ENCODE results near the gene AASDHPPT. TPM values are rescaled to one million over a fixed set of nuclear protein-coding genes. Genes with fewer than 3 reads are reported as not detected.

AASDHPPT gene
- total and polyA plus RNA-seq, 8 donors = 3.5 to 60.1 (median 19.7) TPM

GRCh38 chr11:106076171-106076918 lies 1.1 kb upstream of the AASDHPPT start:
- peak overlapping the region; percentile 91 to 98 (median 96) for H3K27ac ChIP-seq
- WGBS, 5 donors = 8 to 12% (median 10%) methylated on average over 19 of the region's 19 CpGs

GRCh38 chr11:106076919-106077608 lies 398 bp upstream of the AASDHPPT start, which contains the start of gene KBTBD3:
TSS of gene KBTBD3 (minus strand) at chr11:106077347. CDS start at chr11:106059097, 18,250 bp downstream.
- peak in 1 of 7 experiments; percentile 28 for TF ChIP-seq CTCF (IDR thresholded peaks at IDR 0.05)
- peak in 2 of 4 donors; percentile 85 to 94 for TF ChIP-seq POLR2A (IDR thresholded peaks at IDR 0.05)
- TF ChIP-seq POLR2AphosphoS5 (IDR thresholded peaks at IDR 0.05) = peak; percentile 75 to 92 (median 82)
- no peak for TF ChIP-seq EP300 (IDR thresholded peaks at IDR 0.05)
- Histone ChIP-seq H3K27me3 (no peaks in the 10 kb centered on the region), H3K27ac (peak within 1 kb of the TSS; percentile 92 to 98 (median 96)), H3K4me3 (peak within 1 kb of the TSS; percentile 59 to 86 (median 72)), H3K9me3 (no peaks in the 10 kb centered on the region), H3K4me1 (peaks cover 32 to 53% (median 44%) of the 10 kb centered on the region in 4 donors), H3K36me3 (peaks cover 3 to 26% (median 22%) of the 10 kb centered on the region in 4 donors)
- peak; percentile 99 to 100 for DNase-seq
- intact Hi-C loops (cut with DNase I; ENCODE audit: low total_unique reads) = no loop called here
- 0% methylated on average over 13 to 37 of the region's 37 CpGs for WGBS, 5 donors

More at GRCh38 chr11:106076171-106076918, 1.1 kb upstream of the AASDHPPT start:
- H3K4me3 ChIP-seq = peak overlapping the region; percentile 59 to 86 (median 72)
- no peaks in the 10 kb centered on the region for H3K9me3 ChIP-seq
- H3K4me1 ChIP-seq = peaks cover 30 to 47% (median 40%) of the 10 kb centered on the region in 4 donors
- peaks cover 3 to 21% (median 17%) of the 10 kb centered on the region in 4 donors for H3K36me3 ChIP-seq
- peak in 1 of 2 donors; percentile 24 for DNase-seq
- H3K27me3 ChIP-seq = no peaks in the 10 kb centered on the region
- TF ChIP-seq CTCF (IDR thresholded peaks at IDR 0.05) (no peak), POLR2AphosphoS5 (IDR thresholded peaks at IDR 0.05) (no peak), POLR2A (IDR thresholded peaks at IDR 0.05) (no peak), EP300 (IDR thresholded peaks at IDR 0.05) (no peak)
- intact Hi-C loops (cut with DNase I; ENCODE audit: low total_unique reads) = no loop called here

GRCh38 chr11:106082096-106082495 lies 4.6 kb downstream of the AASDHPPT start:
- Histone ChIP-seq H3K27ac (no peak overlapping the region), H3K4me1 (peaks cover 37 to 77% (median 53%) of the 10 kb centered on the region in 4 donors), H3K9me3 (no peaks in the 10 kb centered on the region), H3K4me3 (no peak overlapping the region), H3K27me3 (no peaks in the 10 kb centered on the region), H3K36me3 (peaks cover 3 to 48% (median 35%) of the 10 kb centered on the region in 4 donors)
- intact Hi-C loops (cut with DNase I; ENCODE audit: low total_unique reads) = no loop called here
- DNase-seq = no peak
- TF ChIP-seq POLR2A (IDR thresholded peaks at IDR 0.05) (no peak), POLR2AphosphoS5 (IDR thresholded peaks at IDR 0.05) (no peak), EP300 (IDR thresholded peaks at IDR 0.05) (no peak)

GRCh38 chr11:106086135-106086534 lies 8.7 kb downstream of the AASDHPPT start:
- no peak for TF ChIP-seq POLR2A (IDR thresholded peaks at IDR 0.05)
- no peak for TF ChIP-seq CTCF (IDR thresholded peaks at IDR 0.05)
- no peak for TF ChIP-seq EP300 (IDR thresholded peaks at IDR 0.05)
- no peak for TF ChIP-seq POLR2AphosphoS5 (IDR thresholded peaks at IDR 0.05)
- 92 to 100% (median 97%) methylated on average over 1 of the region's 1 CpG for WGBS, 5 donors
- peaks cover 21 to 80% (median 45%) of the 10 kb centered on the region in 4 donors for H3K4me1 ChIP-seq
- peaks cover 0 to 34% (median 24%) of the 10 kb centered on the region in 4 donors for H3K36me3 ChIP-seq
- no peak overlapping the region for H3K4me3 ChIP-seq
- H3K27me3 ChIP-seq = no peaks in the 10 kb centered on the region
- peak overlapping the region in 1 of 5 donors; percentile 34 for H3K27ac ChIP-seq
- DNase-seq = no peak
- no peaks in the 10 kb centered on the region for H3K9me3 ChIP-seq
- intact Hi-C loops (cut with DNase I; ENCODE audit: low total_unique reads) = no loop called here

Measured in stomach (tissue), 9 donors.